Measurements from ENCODE around the gene CAMK2A. TPM values are rescaled to one million over a fixed set of nuclear protein-coding genes. Genes with fewer than 3 reads are reported as not detected.

CAMK2A gene
- total RNA-seq, 1 donor from 2014 or later = not detected

- no peaks in the 10 kb centered on the region for H3K9me3 Mint-ChIP-seq (ENCODE audit: low read depth)
- H3K4me3 Mint-ChIP-seq (ENCODE audit: low read depth) = no peak overlapping the region
- peaks cover 16% of the 10 kb centered on the region for H3K27me3 Mint-ChIP-seq
- peaks cover 2% of the 10 kb centered on the region for H3K4me1 Mint-ChIP-seq (ENCODE audit: low read depth)
- DNase-seq (ENCODE audit: low spot score, unreplicated experiment) = no peak
- no peak for TF ChIP-seq CTCF (IDR thresholded peaks at IDR 0.05; ENCODE audit: unreplicated experiment)
- H3K36me3 Mint-ChIP-seq (ENCODE audit: insufficient read depth) = no peaks in the 10 kb centered on the region
- no peak overlapping the region for H3K27ac Mint-ChIP-seq
Measured at GRCh38 chr5:150209099-150209635, 80.4 kb downstream of the CAMK2A start.

DNA sequence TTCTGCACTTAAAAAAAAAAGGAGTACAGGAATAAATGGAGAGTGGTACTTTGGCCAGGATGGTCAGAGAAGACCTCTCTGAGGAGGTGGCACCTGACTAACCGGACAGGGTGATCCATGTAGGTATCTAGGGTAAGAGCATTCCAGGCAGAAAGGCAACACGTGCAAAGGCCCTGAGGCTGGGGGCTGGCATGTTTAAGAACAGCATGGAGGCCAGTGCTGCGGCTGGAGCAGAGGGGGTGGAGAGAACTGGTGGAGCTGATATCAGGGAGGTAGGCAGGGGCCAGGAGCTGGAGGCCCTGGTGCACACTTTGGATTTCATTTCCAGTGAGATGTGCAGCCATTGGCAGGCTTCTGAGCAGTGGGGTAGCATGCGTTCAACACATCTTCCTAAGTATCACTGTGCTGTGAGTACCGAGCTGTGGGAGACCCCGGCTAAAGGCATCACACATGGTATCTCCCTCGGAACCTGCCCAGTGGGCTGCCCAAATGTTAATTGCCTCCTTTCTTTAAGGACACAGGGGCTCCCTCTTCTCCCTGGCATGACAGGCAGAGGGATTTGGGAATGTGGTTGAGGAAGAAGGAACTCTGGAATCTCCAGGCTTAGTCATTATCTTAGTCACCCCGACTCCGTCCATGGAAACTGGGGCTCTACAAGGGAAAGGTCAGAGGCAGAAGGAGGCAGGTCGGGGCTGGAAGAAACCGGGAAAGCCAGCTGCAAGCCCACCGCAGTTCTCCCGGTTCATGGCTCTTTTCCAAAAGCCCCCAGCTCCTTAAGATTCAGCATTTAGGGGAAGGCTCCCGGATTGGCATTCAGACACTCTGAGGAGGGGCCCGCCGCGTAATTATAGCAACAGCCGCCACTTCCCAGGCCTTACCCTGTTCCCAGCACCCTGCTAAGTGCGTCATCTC lies 81.1 kb downstream of the CAMK2A start:
- Mint-ChIP-seq H3K36me3 (ENCODE audit: insufficient read depth) (no peaks in the 10 kb centered on the region), H3K27me3 (peaks cover 10% of the 10 kb centered on the region), H3K4me3 (ENCODE audit: low read depth) (no peak overlapping the region), H3K27ac (peak overlapping the region; percentile 9), H3K4me1 (ENCODE audit: low read depth) (peaks cover 2% of the 10 kb centered on the region), H3K9me3 (ENCODE audit: low read depth) (no peaks in the 10 kb centered on the region)
- no peak for DNase-seq (ENCODE audit: low spot score, unreplicated experiment)
- no peak for TF ChIP-seq CTCF (IDR thresholded peaks at IDR 0.05; ENCODE audit: unreplicated experiment)

- H3K27me3 Mint-ChIP-seq = peaks cover 8% of the 10 kb centered on the region
- no peaks in the 10 kb centered on the region for H3K9me3 Mint-ChIP-seq (ENCODE audit: low read depth)
- H3K4me3 Mint-ChIP-seq (ENCODE audit: low read depth) = no peak overlapping the region
- H3K36me3 Mint-ChIP-seq (ENCODE audit: insufficient read depth) = no peaks in the 10 kb centered on the region
- no peak for DNase-seq (ENCODE audit: low spot score, unreplicated experiment)
- H3K27ac Mint-ChIP-seq = no peak overlapping the region
- no peak for TF ChIP-seq CTCF (IDR thresholded peaks at IDR 0.05; ENCODE audit: unreplicated experiment)
- no peaks in the 10 kb centered on the region for H3K4me1 Mint-ChIP-seq (ENCODE audit: low read depth)
Measured at GRCh38 chr5:150206779-150207115, 82.8 kb downstream of the CAMK2A start.

DNA sequence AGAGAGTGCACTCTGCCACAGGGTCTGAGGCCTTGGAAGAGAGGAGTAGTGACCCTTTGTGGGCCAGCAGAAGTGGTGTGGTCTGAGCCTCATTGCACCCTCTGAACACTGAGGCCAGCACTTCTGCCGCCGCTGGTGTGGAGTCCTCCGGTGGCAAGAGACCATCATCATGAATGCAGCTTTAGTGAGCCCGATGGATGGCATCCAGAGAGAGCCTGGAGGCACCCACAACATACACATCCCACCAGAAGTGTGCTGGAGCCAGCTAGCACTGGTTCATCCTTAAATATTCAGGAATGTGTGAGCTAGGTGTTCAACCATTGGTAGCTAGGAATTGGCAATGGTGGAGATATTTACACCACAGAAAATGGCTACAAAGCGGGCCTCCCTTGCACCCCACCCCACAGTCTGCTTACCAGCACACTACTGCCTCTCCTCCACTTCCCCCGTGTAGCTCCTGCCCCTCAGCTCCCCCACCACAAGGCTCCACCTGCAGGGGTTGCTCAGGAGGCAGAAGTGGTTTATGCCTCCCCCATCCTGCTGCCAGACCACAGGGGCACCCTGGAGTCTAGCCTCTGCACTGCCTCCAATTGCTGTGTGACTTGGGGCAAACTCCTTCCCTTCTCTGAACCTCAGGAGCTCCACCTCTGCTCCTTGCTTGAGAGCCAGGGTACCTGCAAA lies 83.3 kb downstream of the CAMK2A start:
- Mint-ChIP-seq H3K27me3 (peaks cover 8% of the 10 kb centered on the region), H3K4me3 (ENCODE audit: low read depth) (no peak overlapping the region), H3K36me3 (ENCODE audit: insufficient read depth) (no peaks in the 10 kb centered on the region), H3K9me3 (ENCODE audit: low read depth) (no peaks in the 10 kb centered on the region), H3K27ac (no peak overlapping the region), H3K4me1 (ENCODE audit: low read depth) (no peaks in the 10 kb centered on the region)
- TF ChIP-seq CTCF (IDR thresholded peaks at IDR 0.05; ENCODE audit: unreplicated experiment) = no peak
- no peak for DNase-seq (ENCODE audit: low spot score, unreplicated experiment)

DNA sequence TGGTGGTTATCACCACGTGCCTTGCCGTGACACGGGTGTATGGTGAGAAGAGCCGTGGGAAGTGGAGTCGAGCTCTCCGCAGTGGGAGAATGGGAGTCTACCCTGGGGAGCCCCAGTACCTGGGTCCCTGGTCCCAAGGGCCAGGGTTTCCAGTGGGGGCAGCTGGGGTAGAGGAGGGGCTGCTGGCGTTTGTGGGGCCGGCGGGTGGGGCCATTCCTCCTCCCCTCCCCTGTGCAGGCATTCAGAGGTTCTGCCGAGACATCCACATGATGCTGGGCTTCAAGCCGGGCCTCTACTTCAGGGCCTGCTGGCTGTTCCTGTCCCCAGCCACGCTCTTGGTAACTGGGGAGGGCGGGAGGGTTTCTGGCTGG lies 85.0 kb downstream of the CAMK2A start:
- H3K27me3 Mint-ChIP-seq = peaks cover 19% of the 10 kb centered on the region
- H3K9me3 Mint-ChIP-seq (ENCODE audit: low read depth) = no peaks in the 10 kb centered on the region
- no peak overlapping the region for H3K4me3 Mint-ChIP-seq (ENCODE audit: low read depth)
- no peaks in the 10 kb centered on the region for H3K4me1 Mint-ChIP-seq (ENCODE audit: low read depth)
- no peaks in the 10 kb centered on the region for H3K36me3 Mint-ChIP-seq (ENCODE audit: insufficient read depth)
- H3K27ac Mint-ChIP-seq = peak overlapping the region; percentile 39
- no peak for TF ChIP-seq CTCF (IDR thresholded peaks at IDR 0.05; ENCODE audit: unreplicated experiment)
- no peak for DNase-seq (ENCODE audit: low spot score, unreplicated experiment)

Measured in progenitor cell of endocrine pancreas (in vitro differentiated cells).